CD4-positive, alpha-beta T cell treated with Interleukin-4 for 1 hour (primary cell): Measurements from ENCODE around the gene VASP.

Experiments used
- DNase-seq, 2 donors: peaks; one replicate each; pipeline ENCODE4 v3.0.0-alpha.2; 2020 to 2022

The VASP gene

DNA sequence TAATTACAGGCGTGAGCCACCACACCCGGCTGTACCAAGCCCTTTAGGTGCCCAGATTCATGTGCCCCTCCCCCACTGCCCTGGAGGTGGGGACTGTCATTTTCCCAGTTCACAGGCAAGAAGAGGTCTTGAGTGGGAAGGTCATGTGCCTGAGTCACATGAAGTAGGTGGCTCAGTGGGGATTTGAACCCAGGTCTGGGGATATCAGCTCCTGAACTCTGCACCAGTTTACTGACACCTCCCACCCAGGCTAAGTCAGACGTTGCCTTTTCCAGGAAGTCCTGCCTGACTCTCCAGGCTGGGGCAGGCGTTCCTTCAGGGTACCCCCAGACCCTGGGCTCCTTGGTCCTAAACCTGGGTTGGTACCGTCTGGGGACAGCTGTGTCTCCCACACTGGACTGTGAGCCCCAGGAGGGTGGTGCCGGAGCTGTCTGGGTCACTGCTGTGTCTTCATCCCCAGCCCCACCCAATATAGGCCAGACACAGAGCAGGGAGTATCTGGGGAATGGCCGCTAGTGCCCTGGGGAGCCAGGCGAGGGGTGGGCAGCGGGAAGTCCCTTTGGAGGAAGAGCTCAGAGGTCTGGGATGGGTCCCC is 8.6 kb downstream of the VASP start:
- DNase-seq = no peak

DNA sequence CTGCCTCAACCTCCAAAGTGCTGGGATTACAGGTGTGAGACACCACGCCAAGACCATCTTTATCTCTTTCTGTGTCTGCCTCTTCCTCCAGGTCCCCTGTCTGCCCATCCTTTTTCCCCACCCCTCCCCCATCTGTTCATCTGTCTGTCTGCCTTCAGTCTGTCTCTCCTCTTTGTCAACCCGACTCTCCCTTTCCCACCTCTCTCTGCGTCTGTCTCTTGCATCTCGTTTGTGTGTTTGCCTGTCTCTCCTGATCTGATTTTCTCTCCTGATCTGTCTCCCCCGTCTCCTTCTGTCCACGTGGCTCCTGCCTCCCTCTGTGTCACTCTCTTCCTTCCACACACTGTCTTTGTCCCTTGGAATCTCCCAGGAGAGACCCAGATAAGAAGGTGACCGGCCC is 10.0 kb downstream of the VASP start:
- no peak for DNase-seq

- DNase-seq = no peak
These were observed 10.6 kb downstream of the VASP start for GRCh38 chr19:45517641-45518468.

GRCh38 chr19:45518469-45518826 is 11.2 kb downstream of the VASP start:
- no peak for DNase-seq

DNA sequence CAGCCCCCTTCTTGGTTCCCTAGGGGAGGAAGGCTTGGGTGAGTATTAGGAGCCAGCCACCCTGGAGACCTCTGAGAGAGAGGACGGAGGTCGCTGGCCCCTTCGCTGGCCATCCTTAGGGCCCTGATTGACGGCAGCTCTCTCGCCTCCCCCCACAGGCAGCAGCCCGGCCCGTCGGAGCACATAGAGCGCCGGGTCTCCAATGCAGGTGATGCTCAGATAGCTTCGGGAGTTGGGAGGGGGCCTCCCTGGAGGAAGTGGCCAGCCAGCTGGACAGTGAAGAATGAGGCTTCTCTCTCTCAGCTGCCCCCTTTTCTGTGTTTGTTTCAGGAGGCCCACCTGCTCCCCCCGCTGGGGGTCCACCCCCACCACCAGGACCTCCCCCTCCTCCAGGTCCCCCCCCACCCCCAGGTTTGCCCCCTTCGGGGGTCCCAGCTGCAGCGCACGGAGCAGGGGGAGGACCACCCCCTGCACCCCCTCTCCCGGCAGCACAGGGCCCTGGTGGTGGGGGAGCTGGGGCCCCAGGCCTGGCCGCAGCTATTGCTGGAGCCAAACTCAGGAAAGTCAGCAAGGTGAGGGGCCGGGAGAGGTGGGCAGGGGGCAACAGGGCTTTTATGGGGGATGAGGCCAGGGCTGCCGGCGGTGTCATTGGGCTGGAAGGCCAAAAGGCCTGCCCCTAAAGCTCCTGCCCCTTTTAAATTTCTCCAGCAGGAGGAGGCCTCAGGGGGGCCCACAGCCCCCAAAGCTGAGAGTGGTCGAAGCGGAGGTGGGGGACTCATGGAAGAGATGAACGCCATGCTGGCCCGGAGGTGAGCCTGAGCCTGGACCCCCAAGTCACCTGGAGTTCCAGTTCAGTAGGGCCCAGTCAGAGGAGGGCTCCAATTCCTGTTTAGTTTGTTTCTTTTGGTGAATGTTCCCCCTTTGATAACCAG is 15.0 kb downstream of the VASP start:
- no peak for DNase-seq

GRCh38 chr19:45523642-45524256 is 16.5 kb downstream of the VASP start:
- DNase-seq = peak; percentile 88 to 89

DNA sequence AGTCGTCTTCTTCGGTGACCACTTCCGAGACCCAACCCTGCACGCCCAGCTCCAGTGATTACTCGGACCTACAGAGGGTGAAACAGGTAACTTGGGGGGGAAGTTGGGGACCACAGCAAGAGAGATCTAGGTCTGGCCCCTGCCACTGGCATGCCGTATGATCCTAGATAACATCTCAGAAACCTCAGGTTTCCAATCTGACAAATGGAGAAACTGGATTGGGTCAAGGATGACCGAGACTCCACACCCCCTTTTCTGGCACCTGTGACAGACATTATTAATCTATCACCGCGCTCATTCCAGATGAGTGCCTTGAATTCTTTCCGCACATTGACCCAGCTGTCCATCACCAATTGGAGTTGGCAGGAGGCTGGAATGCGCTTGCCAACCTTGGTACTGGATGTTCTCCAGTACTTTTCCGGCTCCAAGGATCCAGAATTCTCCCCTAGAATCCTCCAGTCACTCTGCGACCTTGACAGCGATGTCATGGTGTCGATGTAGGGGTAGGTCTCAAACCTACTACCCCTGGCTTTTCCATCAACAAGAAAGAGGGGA is 17.4 kb downstream of the VASP start:
- DNase-seq = no peak

DNA sequence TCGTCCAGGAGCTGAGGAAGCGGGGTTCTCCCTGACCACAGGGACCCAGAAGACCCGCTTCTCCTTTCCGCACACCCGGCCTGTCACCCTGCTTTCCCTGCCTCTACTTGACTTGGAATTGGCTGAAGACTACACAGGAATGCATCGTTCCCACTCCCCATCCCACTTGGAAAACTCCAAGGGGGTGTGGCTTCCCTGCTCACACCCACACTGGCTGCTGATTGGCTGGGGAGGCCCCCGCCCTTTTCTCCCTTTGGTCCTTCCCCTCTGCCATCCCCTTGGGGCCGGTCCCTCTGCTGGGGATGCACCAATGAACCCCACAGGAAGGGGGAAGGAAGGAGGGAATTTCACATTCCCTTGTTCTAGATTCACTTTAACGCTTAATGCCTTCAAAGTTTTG is 18.9 kb downstream of the VASP start:
- DNase-seq = no peak

GRCh38 chr19:45526971-45527370 is 19.7 kb downstream of the VASP start:
- no peak for DNase-seq

- no peak for DNase-seq
These were observed 20.5 kb downstream of the VASP start for GRCh38 chr19:45527731-45528130.

DNA sequence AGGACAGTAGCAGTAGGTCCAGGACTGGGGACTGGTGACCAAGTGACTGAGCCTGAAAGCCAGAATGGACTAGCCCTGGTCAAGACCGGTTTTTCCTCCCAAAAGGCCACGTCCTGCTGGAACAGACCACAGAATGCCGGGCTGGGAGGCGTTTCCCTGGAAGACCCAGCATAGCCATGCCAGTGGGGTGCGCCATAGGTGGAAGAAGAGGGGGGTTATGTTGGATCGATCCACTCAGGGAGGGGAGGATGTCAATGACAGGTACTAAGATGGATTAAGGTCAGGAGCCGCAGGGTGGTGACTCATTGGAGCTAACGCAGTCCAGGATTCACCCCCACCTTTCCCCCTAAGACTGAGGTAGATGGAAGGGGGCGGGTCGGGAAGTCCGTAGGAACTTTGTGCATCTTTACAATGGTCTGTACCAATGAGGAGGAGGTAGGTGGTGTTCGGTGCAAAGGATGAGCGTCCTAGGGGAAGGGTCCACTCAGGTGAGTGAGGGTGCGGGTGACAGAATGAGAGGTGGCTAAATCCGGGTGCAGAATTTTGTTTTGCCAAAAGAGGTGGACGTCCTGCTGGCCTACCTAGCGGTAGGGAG is 21.0 kb downstream of the VASP start:
- DNase-seq = no peak

- no peak for DNase-seq
These were observed 21.6 kb downstream of the VASP start for GRCh38 chr19:45528744-45529419.

- DNase-seq = no peak
These were observed 22.1 kb downstream of the VASP start for GRCh38 chr19:45529420-45529785.

GRCh38 chr19:45531349-45531748 is 24.1 kb downstream of the VASP start:
- DNase-seq = no peak

- no peak for DNase-seq
These were observed 32.2 kb downstream of the VASP start for GRCh38 chr19:45539459-45539858.

- DNase-seq = no peak
These were observed 35.0 kb downstream of the VASP start for GRCh38 chr19:45542234-45542668.

- no peak for DNase-seq
These were observed 40.0 kb downstream of the VASP start for GRCh38 chr19:45547211-45547770.

DNA sequence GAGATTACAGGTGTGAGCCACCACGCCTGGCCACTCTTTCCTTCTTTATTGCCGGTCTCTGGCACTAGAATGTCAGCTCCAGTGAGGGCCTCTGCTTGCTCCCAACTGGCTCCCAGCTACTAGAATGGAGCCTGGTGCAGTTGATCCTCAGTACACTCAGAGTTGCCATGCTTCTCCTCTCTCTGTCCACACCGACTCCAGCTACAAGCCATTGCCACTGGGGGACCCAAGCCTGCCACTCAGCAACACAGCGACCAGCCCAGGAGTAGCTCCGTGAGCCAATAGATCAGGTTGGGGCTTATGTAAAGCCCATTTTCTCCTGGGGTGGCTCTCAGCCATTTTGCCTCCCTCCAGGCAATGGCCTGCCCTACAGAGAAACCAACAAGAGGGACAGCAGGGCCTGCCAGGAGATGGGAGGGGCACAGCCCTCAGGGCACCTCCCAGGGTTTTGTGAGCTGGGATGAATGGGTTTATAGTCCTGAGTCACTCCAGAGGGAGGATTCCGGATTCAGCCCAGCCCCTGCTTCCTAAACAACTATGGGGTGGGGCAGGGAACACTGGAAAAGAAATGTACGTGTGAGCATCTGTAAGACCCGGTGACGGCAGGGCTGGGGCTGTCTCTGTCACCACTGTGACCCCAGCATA is 40.8 kb downstream of the VASP start:
- DNase-seq = no peak

GRCh38 chr19:45553464-45553863 is 46.2 kb downstream of the VASP start:
- DNase-seq = no peak

- no peak for DNase-seq
These were observed 47.2 kb downstream of the VASP start for GRCh38 chr19:45554481-45554880.

DNA sequence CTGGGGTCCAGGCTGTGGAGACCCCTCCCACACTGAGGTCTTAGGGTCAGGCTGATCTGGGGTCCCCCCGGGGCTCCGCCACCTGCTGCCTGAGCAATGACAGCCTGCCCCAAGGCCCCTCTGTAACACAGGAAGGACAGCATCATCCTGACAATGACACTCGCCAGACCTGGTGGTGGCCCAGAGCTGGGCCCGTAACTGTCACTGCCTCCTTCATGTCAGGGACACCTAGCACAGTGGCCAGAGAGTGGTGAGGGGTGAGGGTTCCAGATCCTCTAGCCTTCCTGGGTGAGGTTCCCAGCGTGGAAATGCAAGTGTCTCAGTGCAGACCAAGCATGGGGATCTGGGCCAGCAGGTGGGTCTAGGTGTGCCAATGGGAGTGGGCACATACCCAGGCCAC is 49.6 kb downstream of the VASP start:
- no peak for DNase-seq
